ENCODE measurements around the gene CCNB1. TPM values are rescaled to one million over a fixed set of nuclear protein-coding genes. Genes with fewer than 3 reads are reported as not detected.

The CCNB1 gene
- polyA plus RNA-seq, 3 donors = 90.7 to 101 (median 96.2) TPM

Other genes with a start within 250 kb of the CCNB1 start
- 10 to 100 TPM; 89.9 to 95.5 (median 92.9) TPM for gene SLC30A5, start 73.1 kb upstream of the CCNB1 start, polyA plus RNA-seq (ENCODE audit: insufficient read length in 3 of 3)
- 10 to 100 TPM; 23.6 to 26.2 (median 26.1) TPM for gene CENPH, start 22.4 kb downstream of the CCNB1 start, polyA plus RNA-seq (ENCODE audit: insufficient read length in 3 of 3)
- gene CDK7, start 67.7 kb downstream of the CCNB1 start, polyA plus RNA-seq (ENCODE audit: insufficient read length in 3 of 3) = 10 to 100 TPM; 39.2 to 41.6 (median 39.6) TPM
- gene CCDC125, start 165.7 kb downstream of the CCNB1 start, polyA plus RNA-seq (ENCODE audit: insufficient read length in 3 of 3) = 10 to 100 TPM; 11.3 to 13.2 (median 12.9) TPM
- gene AK6, start 202.4 kb downstream of the CCNB1 start, polyA plus RNA-seq (ENCODE audit: insufficient read length in 3 of 3) = 100 to 1,000 TPM in 2 of 3 donors, 10 to 100 TPM in 1; 97.3 to 102 (median 100) TPM
- gene TAF9, start 202.4 kb downstream of the CCNB1 start, polyA plus RNA-seq (ENCODE audit: insufficient read length in 3 of 3) = 10 to 100 TPM; 57.1 to 64.8 (median 63.8) TPM
- 10 to 100 TPM; 39.3 to 42.6 (median 41.7) TPM for gene RAD17, start 202.7 kb downstream of the CCNB1 start, polyA plus RNA-seq (ENCODE audit: insufficient read length in 3 of 3)
- 10 to 100 TPM; 27.1 to 31.3 (median 27.3) TPM for gene MARVELD2, start 248.0 kb downstream of the CCNB1 start, polyA plus RNA-seq (ENCODE audit: insufficient read length in 3 of 3)

Data from right renal cortex interstitium (tissue), 3 donors.